K562 (cell line): Measurements from ENCODE around the gene AP5M1. TPM values are rescaled to one million over a fixed set of nuclear protein-coding genes. Genes with fewer than 3 reads are reported as not detected.

Experiments used
- ATAC-seq: fragments of 200-7000 bp; cut with Tn5 transposase; 3 replicates; pipeline ENCODE4 v1.9.1; 2020; ENCODE audit warnings: moderate library complexity
- BruUV-seq: library from RNA; stranded (reverse); fragments of 400-500 nt; replicated peaks from 2 replicates; lab custom pipeline; 2021; lab: Mats Ljungman, UMichigan
- CTCF ChIA-PET: fragments of 300-600 bp; formaldehyde crosslinking; extraction: SDS; loops from one replicate; lab custom pipeline; 2021; ENCODE audit warnings: low intra/inter-chr PET ratio; lab: Yijun Ruan, JAX
- POLR2A ChIA-PET: fragments of 300-600, 350-650 bp; sonication (Branson Sonifier 250); formaldehyde crosslinking; extraction: SDS; loops from one replicate; lab custom pipeline; 2021; ENCODE audit warnings: antibody characterized with exemption, inconsistent platforms; lab: Yijun Ruan, JAX
- DNase-seq, 4 experiments: peaks; one replicate each; pipeline versions ENCODE4 v3.0.0 to v3.0.0-alpha.2; 2011 to 2018; ENCODE audit warnings: low spot score in 3 of 4, mixed read lengths in 3 of 4; ENCODE audit errors: extremely low read depth in 1 of 4
- FAIRE-seq: peaks from 2 replicates; lab custom pipeline; 2011; peaks lifted over from hg19 to GRCh38; lab: Jason Lieb, UNC
- H2AFZ ChIP-seq: 2 replicates; pipeline ENCODE4 v1.6.0; 2011; ENCODE audit warnings: low read depth, low read length, control low read depth, inconsistent platforms
- H3K27ac ChIP-seq: fragments of 200-600 bp; 3 replicates; pipeline ENCODE4 v1.8.0; 2011; ENCODE audit warnings: low read depth, mild to moderate bottlenecking, control low read depth, inconsistent platforms, low read length, moderate library complexity, mixed read lengths; ENCODE audit errors: extremely low read depth
- H3K27me3 ChIP-seq, 2 experiments: fragments of 300-600 bp in 1 of 2; 2 replicates in 1 of 2; 3 replicates in 1 of 2; pipeline versions ENCODE4 v1.6.0 to v1.8.0; 2011; ENCODE audit warnings: inconsistent platforms in 2 of 2, low read length in 2 of 2, mild to moderate bottlenecking in 1 of 2, mixed read lengths in 1 of 2, moderate library complexity in 1 of 2; ENCODE audit not compliant: control insufficient read depth in 2 of 2, insufficient read depth in 2 of 2
- H3K36me3 ChIP-seq: fragments of 300-600 bp; 3 replicates; pipeline ENCODE4 v1.8.0; 2011; ENCODE audit warnings: mild to moderate bottlenecking, low read length, inconsistent platforms; ENCODE audit not compliant: control insufficient read depth, insufficient read depth
- H3K4me1 ChIP-seq, 2 experiments: fragments of 200-600 bp in 1 of 2; replicated peaks in 1 of 2; 2 replicates in 1 of 2; 3 replicates in 1 of 2; pipeline versions ENCODE4 v1.5.1 to v1.8.0; 2011; ENCODE audit warnings: inconsistent platforms in 2 of 2, low read length in 2 of 2, mild to moderate bottlenecking in 1 of 2, mixed read lengths in 1 of 2, moderate library complexity in 1 of 2; ENCODE audit not compliant: control insufficient read depth in 2 of 2, insufficient read depth in 2 of 2
- H3K4me2 ChIP-seq: 2 replicates; pipeline ENCODE4 v1.6.1; 2011; ENCODE audit warnings: low read length, control low read depth, inconsistent platforms, mixed read lengths; ENCODE audit not compliant: insufficient read depth
- H3K4me3 ChIP-seq: fragments of 200-600 bp; sonication (generic), shearing (Covaris generic); 2 replicates; pipeline ENCODE4 v1.5.1; 2016; ENCODE audit warnings: control low read depth, inconsistent platforms
- H3K79me2 ChIP-seq: fragments of 200-600 bp; 3 replicates; pipeline ENCODE4 v1.8.0; 2011; ENCODE audit warnings: low read length, inconsistent platforms; ENCODE audit not compliant: control insufficient read depth, insufficient read depth
- H3K9ac ChIP-seq, 2 experiments: 2 replicates each; pipeline versions ENCODE4 v1.6.0 to v1.6.1; 2011; ENCODE audit warnings: low read depth in 2 of 2, low read length in 2 of 2, control low read depth in 1 of 2, inconsistent platforms in 1 of 2, mild to moderate bottlenecking in 1 of 2, mixed read lengths in 1 of 2; ENCODE audit not compliant: insufficient read depth in 1 of 2
- H3K9me1 ChIP-seq: one replicate; pipeline ENCODE4 v1.6.0; 2011; ENCODE audit warnings: inconsistent platforms, mild to moderate bottlenecking, low read length, moderate library complexity; ENCODE audit not compliant: control insufficient read depth, insufficient read depth
- H3K9me3 ChIP-seq: replicated peaks from 2 replicates; pipeline ENCODE4 v1.5.1; 2011; ENCODE audit warnings: low read depth, low read length, inconsistent platforms; ENCODE audit not compliant: control insufficient read depth, insufficient read depth
- H4K20me1 ChIP-seq: replicated peaks from 2 replicates; pipeline ENCODE4 v1.6.1; 2011; ENCODE audit warnings: low read length, inconsistent platforms, mixed read lengths; ENCODE audit not compliant: control insufficient read depth, insufficient read depth
- BCOR ChIP-seq: fragments of 450-650 bp; IDR thresholded peaks from 2 replicates; pipeline ENCODE4 v1.6.1; 2016
- CEBPG ChIP-seq, 3 experiments: fragments of 200-800 bp in 1 of 3; sonication (Bioruptor generic) in 1 of 3; sonication (generic) in 1 of 3; formaldehyde crosslinking in 1 of 3; IDR thresholded peaks in 2 of 3; conservative IDR thresholded peaks in 1 of 3; 2 replicates each; pipeline versions ENCODE4 v1.6.1 to v1.8.0; 2016 to 2022; ENCODE audit warnings: missing compliant biosample characterization in 2 of 3, missing genetic modification characterization in 2 of 3, mild to moderate bottlenecking in 1 of 3, missing genetic modification reagents in 1 of 3
- FOXJ3 ChIP-seq: sonication (generic); formaldehyde crosslinking; IDR thresholded peaks from 2 replicates; pipeline ENCODE4 v1.4.0; 2020; ENCODE audit warnings: mild to moderate bottlenecking, missing genetic modification reagents
- PBX2 ChIP-seq, 2 experiments: IDR thresholded peaks in 1 of 2; conservative IDR thresholded peaks in 1 of 2; 2 replicates each; pipeline ENCODE4 v1.6.1; 2016; ENCODE audit warnings: low read depth in 2 of 2, mild to moderate bottlenecking in 1 of 2, missing compliant biosample characterization in 1 of 2, missing genetic modification characterization in 1 of 2, moderate library complexity in 1 of 2
- PHB ChIP-seq: fragments of 250-450 bp; sonication (Bioruptor Pico); IDR thresholded peaks from 2 replicates; pipeline ENCODE4 v1.5.0; 2021
- ZC3H8 ChIP-seq: fragments of 450-650 bp; IDR thresholded peaks from 2 replicates; pipeline ENCODE4 v1.6.1; 2017
- ZNF212 ChIP-seq: fragments of 450-650 bp; formaldehyde crosslinking; IDR thresholded peaks from 2 replicates; pipeline ENCODE4 v1.4.0; 2020; ENCODE audit warnings: mild to moderate bottlenecking
- ZNF217 ChIP-seq: sonication (generic); formaldehyde crosslinking; IDR thresholded peaks from 2 replicates; pipeline ENCODE4 v1.8.0; 2022; ENCODE audit warnings: mild to moderate bottlenecking, missing genetic modification reagents
- ZNF551 ChIP-seq: fragments of 250-450 bp; sonication (Bioruptor Pico); IDR thresholded peaks from 2 replicates; pipeline ENCODE4 v1.5.0; 2021; ENCODE audit warnings: mild to moderate bottlenecking, moderate library complexity
- ZNF639 ChIP-seq, 2 experiments: fragments of 200-800 bp in 1 of 2; sonication (Bioruptor generic) in 1 of 2; sonication (generic) in 1 of 2; formaldehyde crosslinking in 1 of 2; IDR thresholded peaks in 1 of 2; conservative IDR thresholded peaks in 1 of 2; 2 replicates each; pipeline versions ENCODE4 v1.5.0 to v1.6.1; 2016 to 2020; ENCODE audit warnings: missing compliant biosample characterization in 1 of 2, missing genetic modification characterization in 1 of 2, missing genetic modification reagents in 1 of 2
- WGBS: fragments of 100-300 bp; shearing (Covaris generic); methylation state at CpG from one replicate; pipeline ENCODE4 v1.1.6; 2016; ENCODE audit warnings: low coverage, mixed read lengths; ENCODE audit not compliant: insufficient coverage; ENCODE audit errors: missing lambda C conversion rate; 5-methylcytosine and 5-hydroxymethylcytosine counted together
- in situ Hi-C: fragments of 300-500 bp; cut with MboI; formaldehyde crosslinking; loops from 4 replicates; pipeline ENCODE4 v1.15.0; 2018; ENCODE audit warnings: inconsistent platforms, mixed read lengths
- intact Hi-C: fragments of 100-400 bp; cut with micrococcal nuclease; formaldehyde crosslinking; loops from 2 replicates; pipeline ENCODE4 v1.14.2; 2022
- polyA plus RNA-seq, 8 experiments: library from polyadenylated mRNA; depleted of rRNA in 4 of 8; stranded (reverse) in 5 of 8; unstranded in 3 of 8; fragments of >200 nt; fragmentation: Nextera tagmentation in 2 of 8; fragmentation: Illumina TruSeq in 1 of 8; extraction: Ambion mirVana in 2 of 8; extraction: Trizol in 1 of 8; gene quantifications; 2 replicates each; pipeline versions ENCODE4 v1.2.1 to v1.2.3, GENCODE V29; 2011 to 2014; ENCODE audit warnings: inconsistent platforms in 1 of 8, missing spikeins in 1 of 8
- total RNA-seq, 7 experiments: library from RNA; depleted of rRNA in 6 of 7; stranded (reverse); fragments of >200 nt in 6 of 7; fragmentation: Illumina TruSeq in 2 of 7; extraction: Trizol in 2 of 7; gene quantifications; 2 replicates each; pipeline versions ENCODE4 v1.2.1 to v1.2.3, GENCODE V29; 2011 to 2021; ENCODE audit warnings: low replicate concordance in 1 of 7

The AP5M1 gene
- total and polyA plus RNA-seq, 9 of the 15 experiments (the other 6 are each of a cell fraction or from before 2014, with no cell fraction given): 16.1 to 51.7 (median 30.9) TPM

GRCh38 chr14:57262117-57262516 is 6.7 kb upstream of the AP5M1 start (continued):
- no peak for TF ChIP-seq ZNF639 (CRISPR knock-in tag; conservative IDR thresholded peaks at IDR 0.05 in 1 of 2, IDR thresholded peaks at IDR 0.05 in 1 of 2)
- no peak for TF ChIP-seq CEBPG (CRISPR knock-in tag; IDR thresholded peaks at IDR 0.05)
- TF ChIP-seq CEBPG (tag; conservative IDR thresholded peaks at IDR 0.05 in 1 of 2, IDR thresholded peaks at IDR 0.05 in 1 of 2): no peak
- peak; percentile 77 for TF ChIP-seq BCOR
- no peak for TF ChIP-seq PHB
- TF ChIP-seq ZC3H8: no peak

- ChIA-PET POLR2A (no interaction called here), CTCF (no interaction called here)
- no peaks in the 10 kb centered on the region for H3K9me1 ChIP-seq
- no peak overlapping the region for H3K27ac ChIP-seq
- peaks cover 0 to 7% of the 10 kb centered on the region in 2 experiments; a peak in 3 of 5 replicates for H3K4me1 ChIP-seq
- DNase-seq (no peak), ATAC-seq (no peak), FAIRE-seq (no peak)
- peaks cover 95% of the 10 kb centered on the region for H3K79me2 ChIP-seq
- 55% methylated on average over 2 of the region's 2 CpGs for WGBS
- H2AFZ ChIP-seq: no peak overlapping the region
- no peak overlapping the region for H3K9ac ChIP-seq
- H3K4me2 ChIP-seq: peak overlapping the region; percentile 44
- intact Hi-C loops: no loop called here
- BruUV-seq: no TSS peak
- in situ Hi-C loops: no loop called here
- no peaks in the 10 kb centered on the region for H3K9me3 ChIP-seq
- no peaks in the 10 kb centered on the region for H4K20me1 ChIP-seq
- TF ChIP-seq FOXJ3 (CRISPR knock-in tag) (no peak), ZNF212 (no peak), ZNF217 (no peak), PBX2 (CRISPR knock-in tag; IDR thresholded peaks at IDR 0.05; ENCODE audit: low read depth) (no peak), PBX2 (tag; conservative IDR thresholded peaks at IDR 0.05; ENCODE audit: low read depth) (no peak), ZNF551 (no peak)
- peaks cover 2% of the 10 kb centered on the region; the same call in 1 of the 3 replicates for H3K36me3 ChIP-seq
- no peak overlapping the region for H3K4me3 ChIP-seq
- no peaks in the 10 kb centered on the region for H3K27me3 ChIP-seq
Measured at GRCh38 chr14:57266065-57266464, 2.7 kb upstream of the AP5M1 start.
